Bronchial epithelial cell (primary cell): ENCODE measurements around the gene MPND. TPM values are rescaled to one million over a fixed set of nuclear protein-coding genes. Genes with fewer than 3 reads are reported as not detected.
A peak's percentile ranks its signal among the peaks of the same experiment; 100 is the strongest.

ENCODE experiments used
- DNase-seq: peaks from one replicate; pipeline ENCODE4 v3.0.0-alpha.2; 2010; ENCODE audit warnings: low read depth
- FAIRE-seq: peaks from 2 replicates; lab custom pipeline; 2011; peaks lifted over from hg19 to GRCh38; lab: Jason Lieb, UNC
- H3K27me3 ChIP-seq: 2 replicates; pipeline ENCODE4 v1.5.1; 2011; ENCODE audit warnings: low read length; ENCODE audit not compliant: control insufficient read depth, insufficient read depth
- H3K36me3 ChIP-seq: 2 replicates; pipeline ENCODE4 v1.5.1; 2011; ENCODE audit warnings: low read length; ENCODE audit not compliant: control insufficient read depth, insufficient read depth
- H3K4me3 ChIP-seq: 2 replicates; pipeline ENCODE4 v1.5.1; 2011; ENCODE audit warnings: mild to moderate bottlenecking, low read depth, low read length, control low read depth
- total RNA-seq: library from RNA; depleted of rRNA; stranded (reverse); fragments of >200 nt; gene quantifications from 2 replicates; pipeline ENCODE4 v1.2.1, GENCODE V29; 2014
- TF ChIP-seq, protein P1 (sequence below): IDR thresholded peaks from 2 replicates; pipeline ENCODE4 v1.5.1; 2011; ENCODE audit warnings: mild to moderate bottlenecking, moderate library complexity, low read length, control low read depth, inconsistent platforms; ENCODE audit not compliant: insufficient read depth, severe bottlenecking

Gene MPND
- total RNA-seq, 1 donor from 2014 or later = 3.7 TPM

DNA sequence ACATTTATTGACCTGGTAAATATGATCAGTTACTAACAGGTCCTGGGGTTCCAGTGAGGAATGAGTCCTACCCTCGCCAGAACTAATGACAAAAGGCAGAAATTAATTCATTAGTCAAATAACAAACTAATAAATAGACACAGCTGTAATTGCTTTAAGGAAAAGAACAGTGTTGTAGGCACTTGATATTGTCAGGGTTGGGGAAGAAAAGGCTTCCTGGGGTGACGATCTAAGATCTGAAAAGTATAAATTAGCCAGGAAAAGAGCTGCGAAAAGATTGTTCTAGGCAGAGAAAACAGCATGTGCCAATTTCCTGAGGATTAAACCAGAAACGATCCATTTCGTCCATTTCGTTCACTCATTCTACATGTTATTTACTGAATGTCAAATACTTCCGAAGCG lies 58.4 kb downstream of the MPND start:
- Histone ChIP-seq H3K36me3 (peaks cover 11% of the 10 kb centered on the region), H3K27me3 (no peaks in the 10 kb centered on the region), H3K4me3 (peak overlapping the region; percentile 33)
- DNase-seq = no peak
- no peak for FAIRE-seq
- TF ChIP-seq, protein P1, sequence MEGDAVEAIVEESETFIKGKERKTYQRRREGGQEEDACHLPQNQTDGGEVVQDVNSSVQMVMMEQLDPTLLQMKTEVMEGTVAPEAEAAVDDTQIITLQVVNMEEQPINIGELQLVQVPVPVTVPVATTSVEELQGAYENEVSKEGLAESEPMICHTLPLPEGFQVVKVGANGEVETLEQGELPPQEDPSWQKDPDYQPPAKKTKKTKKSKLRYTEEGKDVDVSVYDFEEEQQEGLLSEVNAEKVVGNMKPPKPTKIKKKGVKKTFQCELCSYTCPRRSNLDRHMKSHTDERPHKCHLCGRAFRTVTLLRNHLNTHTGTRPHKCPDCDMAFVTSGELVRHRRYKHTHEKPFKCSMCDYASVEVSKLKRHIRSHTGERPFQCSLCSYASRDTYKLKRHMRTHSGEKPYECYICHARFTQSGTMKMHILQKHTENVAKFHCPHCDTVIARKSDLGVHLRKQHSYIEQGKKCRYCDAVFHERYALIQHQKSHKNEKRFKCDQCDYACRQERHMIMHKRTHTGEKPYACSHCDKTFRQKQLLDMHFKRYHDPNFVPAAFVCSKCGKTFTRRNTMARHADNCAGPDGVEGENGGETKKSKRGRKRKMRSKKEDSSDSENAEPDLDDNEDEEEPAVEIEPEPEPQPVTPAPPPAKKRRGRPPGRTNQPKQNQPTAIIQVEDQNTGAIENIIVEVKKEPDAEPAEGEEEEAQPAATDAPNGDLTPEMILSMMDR = no peak

DNA sequence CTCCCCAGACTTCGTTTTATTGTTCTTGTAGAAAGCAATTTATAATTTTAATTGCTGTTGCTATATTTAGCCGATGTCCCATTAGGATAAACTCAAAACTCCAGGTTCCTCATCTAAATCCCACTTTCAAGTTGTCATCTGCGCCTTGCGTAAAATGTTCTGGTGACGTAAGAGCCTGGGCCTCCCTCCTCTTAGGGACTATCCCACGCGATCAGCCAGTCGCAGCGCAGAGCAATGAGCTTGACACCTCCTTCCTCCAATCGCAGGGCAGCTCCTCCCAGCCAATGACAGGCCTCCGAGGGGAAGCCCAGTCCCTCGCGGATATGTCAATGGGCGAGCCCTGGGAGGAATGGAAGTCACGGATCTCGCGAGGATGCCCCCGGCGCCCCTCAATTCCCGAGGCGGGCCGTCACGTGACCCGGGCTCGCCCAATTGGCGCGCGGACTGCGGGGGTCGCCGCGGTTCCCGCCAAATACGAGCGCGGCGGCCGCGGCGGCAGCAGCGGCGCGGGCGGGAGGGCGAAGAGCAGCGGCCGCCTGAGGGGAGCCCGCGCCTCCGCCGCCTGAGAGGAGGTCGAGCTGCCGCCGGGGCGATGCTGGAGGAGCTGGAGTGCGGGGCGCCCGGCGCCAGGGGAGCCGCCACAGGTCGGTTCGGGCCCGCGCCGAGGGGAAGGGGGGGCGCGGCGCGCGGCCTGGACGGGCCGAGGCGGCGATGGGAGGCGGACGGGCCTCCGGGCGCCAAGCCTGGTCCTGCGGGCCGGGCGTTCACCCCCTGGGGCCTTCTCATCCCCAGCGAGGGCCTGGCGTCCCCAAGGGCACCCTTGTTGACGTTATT lies 59.0 kb downstream of the MPND start, which contains the start of gene CHAF1A:
TSS of gene CHAF1A (plus strand) at position 470 of the 834 bp plus-strand sequence. CDS start at position 593, 123 bp downstream.
- Histone ChIP-seq H3K36me3 (peaks cover 9% of the 10 kb centered on the region), H3K27me3 (no peaks in the 10 kb centered on the region), H3K4me3 (peak within 1 kb of the TSS; percentile 80)
- FAIRE-seq = peak; percentile 73
- peak; percentile 99 for DNase-seq
- TF ChIP-seq, protein P1 = no peak

DNA sequence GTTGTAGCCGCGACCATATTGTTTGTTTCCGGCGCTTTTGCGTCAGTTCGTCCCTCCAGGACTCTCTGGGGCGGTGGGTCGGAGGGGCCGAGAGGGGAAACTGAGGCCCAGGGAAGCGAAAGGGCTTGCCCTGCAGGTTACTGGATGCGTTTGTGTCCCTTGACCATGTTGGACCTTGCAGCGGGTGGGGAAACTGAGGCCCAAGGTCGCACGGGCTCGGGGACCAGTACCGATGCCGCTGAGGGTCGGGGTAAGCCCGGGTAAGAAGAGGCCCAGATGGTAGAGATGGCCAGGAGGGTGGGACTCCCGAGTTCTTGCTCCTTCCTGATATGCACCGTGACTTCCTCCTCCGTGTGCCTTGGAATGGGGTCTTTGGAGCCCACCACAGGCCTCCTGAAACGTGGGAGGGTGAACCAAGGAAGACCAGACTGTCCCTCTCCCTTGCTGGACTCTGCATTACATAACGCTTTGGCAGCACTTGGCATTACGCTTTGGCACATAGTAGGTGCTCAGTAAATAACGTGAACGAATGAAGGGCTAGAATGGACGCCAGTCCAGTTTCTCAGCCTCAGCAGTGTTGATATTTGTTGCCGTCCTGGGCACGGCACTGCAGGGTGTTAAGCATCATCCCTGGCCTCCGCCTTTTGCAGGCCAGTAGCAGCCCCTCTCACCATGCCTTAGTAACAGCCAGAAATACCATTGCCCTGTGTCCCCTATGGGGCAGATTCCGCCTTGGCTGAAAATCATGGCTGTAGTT lies 59.8 kb downstream of the MPND start:
- Histone ChIP-seq H3K4me3 (peak overlapping the region; percentile 80), H3K36me3 (peaks cover 3% of the 10 kb centered on the region), H3K27me3 (no peaks in the 10 kb centered on the region)
- no peak for FAIRE-seq
- no peak for DNase-seq
- TF ChIP-seq, protein P1 = no peak

DNA sequence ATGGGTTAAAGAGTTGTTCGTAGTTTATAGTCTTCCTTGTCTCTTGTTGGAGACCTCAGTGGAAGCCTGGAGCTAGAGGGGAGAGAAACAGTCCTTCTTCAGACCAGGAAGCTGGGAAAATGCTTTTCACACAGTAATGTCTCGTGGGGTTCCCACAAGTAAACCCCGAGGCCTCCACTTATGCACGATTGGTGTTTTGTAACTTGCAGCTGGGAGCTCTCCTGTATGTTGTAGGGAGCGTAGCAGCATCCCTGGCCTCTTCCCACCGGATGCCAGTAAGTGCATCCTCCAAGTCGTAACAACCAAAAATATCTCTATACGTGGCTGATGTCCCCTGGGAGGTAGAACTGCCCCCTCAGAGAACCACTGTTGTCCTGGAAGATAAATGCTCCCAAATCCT lies 62.6 kb downstream of the MPND start:
- Histone ChIP-seq H3K27me3 (no peaks in the 10 kb centered on the region), H3K36me3 (peaks cover 3% of the 10 kb centered on the region), H3K4me3 (no peak overlapping the region)
- TF ChIP-seq, protein P1 = no peak
- FAIRE-seq = no peak
- no peak for DNase-seq

DNA sequence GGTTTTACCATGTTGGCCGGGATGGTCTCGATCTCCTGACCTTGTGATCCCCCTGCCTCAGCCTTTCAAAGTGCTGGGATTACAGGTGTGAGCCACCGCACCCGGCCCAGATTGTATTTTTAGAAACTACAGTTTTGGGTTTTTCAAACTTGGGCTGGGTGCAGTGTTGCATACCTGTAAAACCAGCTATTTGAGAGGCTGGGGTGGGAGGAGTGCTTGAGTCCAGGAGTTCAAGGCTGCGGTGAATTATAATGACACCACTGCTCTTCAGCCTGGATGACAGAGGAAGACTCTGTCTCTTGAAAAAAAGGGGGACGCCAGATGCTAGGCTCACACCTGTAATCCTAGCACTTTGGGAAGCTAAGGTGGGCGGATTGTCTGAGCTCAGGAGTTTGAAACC lies 63.3 kb downstream of the MPND start:
- TF ChIP-seq, protein P1 = no peak
- Histone ChIP-seq H3K27me3 (no peaks in the 10 kb centered on the region), H3K36me3 (peaks cover 3% of the 10 kb centered on the region), H3K4me3 (no peak overlapping the region)
- DNase-seq (no peak), FAIRE-seq (no peak)
